ENCODE data around the gene GUF1. TPM values are rescaled to one million over a fixed set of nuclear protein-coding genes. Genes with fewer than 3 reads are reported as not detected.

Gene GUF1
- total RNA-seq, 1 donor from 2014 or later = 26.0 TPM

GRCh38 chr4:44661940-44662622, 16.1 kb upstream of the GUF1 start:
- Mint-ChIP-seq H3K27ac (no peak overlapping the region), H3K27me3 (peaks cover 14% of the 10 kb centered on the region), H3K4me3 (no peak overlapping the region)

GRCh38 chr4:44662623-44663005, 15.6 kb upstream of the GUF1 start:
- H3K4me3 Mint-ChIP-seq = no peak overlapping the region
- TF ChIP-seq, protein P1, sequence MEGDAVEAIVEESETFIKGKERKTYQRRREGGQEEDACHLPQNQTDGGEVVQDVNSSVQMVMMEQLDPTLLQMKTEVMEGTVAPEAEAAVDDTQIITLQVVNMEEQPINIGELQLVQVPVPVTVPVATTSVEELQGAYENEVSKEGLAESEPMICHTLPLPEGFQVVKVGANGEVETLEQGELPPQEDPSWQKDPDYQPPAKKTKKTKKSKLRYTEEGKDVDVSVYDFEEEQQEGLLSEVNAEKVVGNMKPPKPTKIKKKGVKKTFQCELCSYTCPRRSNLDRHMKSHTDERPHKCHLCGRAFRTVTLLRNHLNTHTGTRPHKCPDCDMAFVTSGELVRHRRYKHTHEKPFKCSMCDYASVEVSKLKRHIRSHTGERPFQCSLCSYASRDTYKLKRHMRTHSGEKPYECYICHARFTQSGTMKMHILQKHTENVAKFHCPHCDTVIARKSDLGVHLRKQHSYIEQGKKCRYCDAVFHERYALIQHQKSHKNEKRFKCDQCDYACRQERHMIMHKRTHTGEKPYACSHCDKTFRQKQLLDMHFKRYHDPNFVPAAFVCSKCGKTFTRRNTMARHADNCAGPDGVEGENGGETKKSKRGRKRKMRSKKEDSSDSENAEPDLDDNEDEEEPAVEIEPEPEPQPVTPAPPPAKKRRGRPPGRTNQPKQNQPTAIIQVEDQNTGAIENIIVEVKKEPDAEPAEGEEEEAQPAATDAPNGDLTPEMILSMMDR (IDR thresholded peaks at IDR 0.05) = no peak
- CTCF ChIA-PET = no interaction called here
- no peaks in the 10 kb centered on the region for H3K4me1 Mint-ChIP-seq
- peaks cover 9% of the 10 kb centered on the region for H3K27me3 Mint-ChIP-seq
- ATAC-seq (ENCODE audit: low read depth) (no peak), DNase-seq (no peak)
- H3K36me3 Mint-ChIP-seq (ENCODE audit: low read depth) = no peaks in the 10 kb centered on the region
- POLR2A ChIA-PET = no interaction called here
- intact Hi-C loops (cut with micrococcal nuclease) = no loop called here
- H3K9me3 Mint-ChIP-seq = no peaks in the 10 kb centered on the region
- H3K27ac Mint-ChIP-seq = no peak overlapping the region

More at GRCh38 chr4:44661940-44662622, 16.1 kb upstream of the GUF1 start:
- ATAC-seq (ENCODE audit: low read depth) (no peak), DNase-seq (no peak)
- no peaks in the 10 kb centered on the region for H3K4me1 Mint-ChIP-seq
- CTCF ChIA-PET = no interaction called here
- no peaks in the 10 kb centered on the region for H3K9me3 Mint-ChIP-seq
- H3K36me3 Mint-ChIP-seq (ENCODE audit: low read depth) = no peaks in the 10 kb centered on the region
- POLR2A ChIA-PET = no interaction called here
- intact Hi-C loops (cut with micrococcal nuclease) = no loop called here
- TF ChIP-seq, protein P1 (IDR thresholded peaks at IDR 0.05) = no peak

GRCh38 chr4:44663539-44664263, 14.5 kb upstream of the GUF1 start:
- ChIA-PET POLR2A (no interaction called here), CTCF (no interaction called here)
- TF ChIP-seq, protein P1 (IDR thresholded peaks at IDR 0.05) = no peak
- ATAC-seq (ENCODE audit: low read depth) = no peak
- no peak overlapping the region for H3K27ac Mint-ChIP-seq
- H3K4me3 Mint-ChIP-seq = no peak overlapping the region
- DNase-seq = no peak
- peaks cover 2% of the 10 kb centered on the region for H3K27me3 Mint-ChIP-seq
- intact Hi-C loops (cut with micrococcal nuclease) = no loop called here
- H3K9me3 Mint-ChIP-seq = no peaks in the 10 kb centered on the region
- H3K36me3 Mint-ChIP-seq (ENCODE audit: low read depth) = no peaks in the 10 kb centered on the region
- no peaks in the 10 kb centered on the region for H3K4me1 Mint-ChIP-seq

DNA sequence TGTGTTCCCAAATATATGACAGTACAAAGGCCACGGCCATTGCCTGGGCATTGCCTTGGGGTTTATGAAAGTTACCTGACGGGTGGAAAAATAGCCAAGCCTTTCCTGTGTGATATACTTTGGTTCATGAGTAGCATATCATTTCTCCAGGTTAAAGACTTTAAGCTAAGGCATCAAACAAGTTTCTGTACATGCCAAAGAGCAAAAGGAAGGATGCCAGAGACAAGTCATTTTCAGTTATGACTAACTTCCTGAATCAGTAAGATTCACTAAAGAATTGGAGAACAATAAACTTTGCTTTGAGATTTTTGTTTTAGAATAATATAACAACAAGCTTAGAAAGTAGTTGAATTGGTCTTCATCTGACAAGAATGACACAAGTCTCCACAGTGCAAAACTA, 9.7 kb upstream of the GUF1 start:
- Mint-ChIP-seq H3K27ac (no peak overlapping the region), H3K4me1 (no peaks in the 10 kb centered on the region), H3K36me3 (ENCODE audit: low read depth) (no peaks in the 10 kb centered on the region), H3K9me3 (no peaks in the 10 kb centered on the region), H3K27me3 (peaks cover 15% of the 10 kb centered on the region), H3K4me3 (no peak overlapping the region)
- DNase-seq = no peak
- TF ChIP-seq, protein P1 (IDR thresholded peaks at IDR 0.05) = no peak
- POLR2A ChIA-PET = no interaction called here
- intact Hi-C loops (cut with micrococcal nuclease) = no loop called here
- ATAC-seq (ENCODE audit: low read depth) = no peak
- CTCF ChIA-PET = no interaction called here

GRCh38 chr4:44670506-44671199, 7.6 kb upstream of the GUF1 start:
- intact Hi-C loops (cut with micrococcal nuclease) = no loop called here
- Mint-ChIP-seq H3K4me3 (no peak overlapping the region), H3K4me1 (no peaks in the 10 kb centered on the region), H3K9me3 (no peaks in the 10 kb centered on the region), H3K27ac (no peak overlapping the region), H3K27me3 (peaks cover 15% of the 10 kb centered on the region), H3K36me3 (ENCODE audit: low read depth) (no peaks in the 10 kb centered on the region)
- ChIA-PET CTCF (no interaction called here), POLR2A (no interaction called here)
- DNase-seq (no peak), ATAC-seq (ENCODE audit: low read depth) (no peak)
- TF ChIP-seq, protein P1 (IDR thresholded peaks at IDR 0.05) = no peak

All from activated B cell treated with CpG ODN at 0.5 μM for 24 hours (primary cell).